Measurements from ENCODE around the gene PEX11B. TPM values are rescaled to one million over a fixed set of nuclear protein-coding genes. Genes with fewer than 3 reads are reported as not detected.

Gene PEX11B
- polyA plus RNA-seq, 3 donors = 12.0 to 38.2 (median 37.9) TPM

DNA sequence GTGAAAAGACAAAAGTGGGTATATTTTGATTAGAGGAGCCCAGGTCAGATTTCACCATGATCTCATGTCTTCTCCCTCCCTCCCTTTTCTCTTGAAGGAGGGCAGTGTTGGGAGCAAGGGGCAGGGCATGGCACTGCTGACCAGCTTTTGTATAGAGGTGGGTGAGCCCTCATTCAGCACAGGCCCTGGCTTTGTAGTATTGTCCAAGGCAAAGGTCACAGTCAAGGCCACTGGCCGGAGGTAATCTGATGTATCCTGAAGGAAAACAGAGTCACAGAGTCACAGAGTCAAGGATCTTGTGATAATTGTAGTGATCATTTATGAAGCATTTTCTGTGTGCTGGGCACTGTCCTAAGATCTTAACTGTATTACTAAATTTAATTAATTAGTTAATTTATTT is 20.5 kb downstream of the PEX11B start:
- Mint-ChIP-seq H3K27me3 (ENCODE audit: low read depth in 3 of 3) (peaks cover 0 to 2% (median 2%) of the 10 kb centered on the region in 3 donors), H3K27ac (no peak overlapping the region), H3K4me1 (no peaks in the 10 kb centered on the region), H3K36me3 (peaks cover 0 to under 1% of the 10 kb centered on the region in 2 donors), H3K4me3 (no peak overlapping the region), H3K9me3 (no peaks in the 10 kb centered on the region)
- Histone ChIP-seq H4K20me1 (ENCODE audit: insufficient read depth, low read length) (no peaks in the 10 kb centered on the region), H3K79me2 (ENCODE audit: insufficient read depth, low read length) (no peaks in the 10 kb centered on the region), H2AFZ (ENCODE audit: insufficient read depth, low read depth, low read length, poor library complexity, severe bottlenecking) (no peak overlapping the region), H3K4me1 (ENCODE audit: control insufficient read depth in 1 of 2, insufficient read depth in 2 of 2, low read length in 2 of 2) (no peaks in the 10 kb centered on the region), H3K9me3 (replicated peaks in 1 of 2; ENCODE audit: control insufficient read depth in 1 of 2, insufficient read depth in 1 of 2, low read length in 2 of 2) (no peaks in the 10 kb centered on the region), H3K9ac (ENCODE audit: insufficient read depth, low read length, poor library complexity, severe bottlenecking) (no peak overlapping the region), H3K36me3 (replicated peaks in 1 of 2; ENCODE audit: control insufficient read depth in 1 of 2, insufficient read depth in 2 of 2, low read length in 2 of 2) (no peaks in the 10 kb centered on the region), H3K27ac (ENCODE audit: low read depth in 1 of 2, low read length in 2 of 2) (no peak overlapping the region), H3K4me3 (replicated peaks in 1 of 3; ENCODE audit: low read depth in 2 of 3, low read length in 3 of 3) (no peak overlapping the region), H3K27me3 (ENCODE audit: control insufficient read depth in 2 of 2, insufficient read depth in 2 of 2, low read length in 2 of 2) (no peaks in the 10 kb centered on the region), H3K4me2 (replicated peaks; ENCODE audit: extremely low read depth, low read length, poor library complexity, severe bottlenecking) (no peak overlapping the region)
- no CpG with 5 or more reads among the region's 1 CpG for WGBS (ENCODE audit: insufficient coverage)
- no peak for DNase-seq
- intact Hi-C loops (cut with micrococcal nuclease) = loop anchor here in 1 of 2 donors (10.0 kb wide), 1 partner anchor 117 kb away; no protein-coding TSS in a partner anchor
- TF ChIP-seq, protein P1, sequence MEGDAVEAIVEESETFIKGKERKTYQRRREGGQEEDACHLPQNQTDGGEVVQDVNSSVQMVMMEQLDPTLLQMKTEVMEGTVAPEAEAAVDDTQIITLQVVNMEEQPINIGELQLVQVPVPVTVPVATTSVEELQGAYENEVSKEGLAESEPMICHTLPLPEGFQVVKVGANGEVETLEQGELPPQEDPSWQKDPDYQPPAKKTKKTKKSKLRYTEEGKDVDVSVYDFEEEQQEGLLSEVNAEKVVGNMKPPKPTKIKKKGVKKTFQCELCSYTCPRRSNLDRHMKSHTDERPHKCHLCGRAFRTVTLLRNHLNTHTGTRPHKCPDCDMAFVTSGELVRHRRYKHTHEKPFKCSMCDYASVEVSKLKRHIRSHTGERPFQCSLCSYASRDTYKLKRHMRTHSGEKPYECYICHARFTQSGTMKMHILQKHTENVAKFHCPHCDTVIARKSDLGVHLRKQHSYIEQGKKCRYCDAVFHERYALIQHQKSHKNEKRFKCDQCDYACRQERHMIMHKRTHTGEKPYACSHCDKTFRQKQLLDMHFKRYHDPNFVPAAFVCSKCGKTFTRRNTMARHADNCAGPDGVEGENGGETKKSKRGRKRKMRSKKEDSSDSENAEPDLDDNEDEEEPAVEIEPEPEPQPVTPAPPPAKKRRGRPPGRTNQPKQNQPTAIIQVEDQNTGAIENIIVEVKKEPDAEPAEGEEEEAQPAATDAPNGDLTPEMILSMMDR (IDR thresholded peaks at IDR 0.05) = no peak

DNA sequence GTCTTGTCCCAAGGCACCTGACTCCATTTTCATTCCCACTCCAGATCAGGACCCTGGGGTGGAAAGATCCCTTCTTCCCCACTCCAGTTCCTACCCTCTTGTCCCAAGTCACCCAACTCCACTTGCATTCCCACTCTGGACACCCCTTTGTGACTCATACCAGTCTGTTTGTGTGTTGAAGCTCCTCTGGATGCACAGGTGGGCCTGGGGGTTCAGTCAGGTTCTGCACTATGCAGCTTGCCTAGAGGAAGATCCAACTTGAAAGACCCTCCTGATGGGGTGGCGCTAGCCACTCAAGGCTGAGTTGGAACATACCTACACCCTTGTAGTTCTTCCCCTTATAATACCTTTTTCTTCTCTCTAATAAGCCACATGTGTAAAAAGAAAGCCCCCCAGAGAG is 23.0 kb downstream of the PEX11B start:
- Mint-ChIP-seq H3K36me3 (peaks cover 0 to 2% of the 10 kb centered on the region in 2 donors), H3K4me1 (no peaks in the 10 kb centered on the region), H3K9me3 (no peaks in the 10 kb centered on the region), H3K27ac (no peak overlapping the region), H3K27me3 (ENCODE audit: low read depth in 3 of 3) (peaks cover 0 to 6% (median 3%) of the 10 kb centered on the region in 3 donors), H3K4me3 (no peak overlapping the region)
- H3K27ac ChIP-seq (ENCODE audit: low read depth in 1 of 2, low read length in 2 of 2) = no peak overlapping the region
- H3K9me3 ChIP-seq (replicated peaks in 1 of 2; ENCODE audit: control insufficient read depth in 1 of 2, insufficient read depth in 1 of 2, low read length in 2 of 2) = no peaks in the 10 kb centered on the region
- no peak overlapping the region for H3K4me2 ChIP-seq (replicated peaks; ENCODE audit: extremely low read depth, low read length, poor library complexity, severe bottlenecking)
- H3K9ac ChIP-seq (ENCODE audit: insufficient read depth, low read length, poor library complexity, severe bottlenecking) = no peak overlapping the region
- no peaks in the 10 kb centered on the region for H3K79me2 ChIP-seq (ENCODE audit: insufficient read depth, low read length)
- no peak overlapping the region for H3K4me3 ChIP-seq (replicated peaks in 1 of 3; ENCODE audit: low read depth in 2 of 3, low read length in 3 of 3)
- no peak for DNase-seq
- no peaks in the 10 kb centered on the region for H4K20me1 ChIP-seq (ENCODE audit: insufficient read depth, low read length)
- TF ChIP-seq, protein P1 (IDR thresholded peaks at IDR 0.05) = no peak
- 83% methylated on average over 1 of the region's 1 CpG for WGBS (ENCODE audit: insufficient coverage)
- no peaks in the 10 kb centered on the region for H3K4me1 ChIP-seq (ENCODE audit: control insufficient read depth in 1 of 2, insufficient read depth in 2 of 2, low read length in 2 of 2)
- no peak overlapping the region for H2AFZ ChIP-seq (ENCODE audit: insufficient read depth, low read depth, low read length, poor library complexity, severe bottlenecking)
- intact Hi-C loops (cut with micrococcal nuclease) = loop anchor here in 1 of 2 donors (10.0 kb wide), 1 partner anchor 119 kb away; no protein-coding TSS in a partner anchor
- H3K27me3 ChIP-seq (ENCODE audit: control insufficient read depth in 2 of 2, insufficient read depth in 2 of 2, low read length in 2 of 2) = no peaks in the 10 kb centered on the region
- no peaks in the 10 kb centered on the region for H3K36me3 ChIP-seq (replicated peaks in 1 of 2; ENCODE audit: control insufficient read depth in 1 of 2, insufficient read depth in 2 of 2, low read length in 2 of 2)

All from CD14-positive monocyte (primary cell).